GM19035 (cell line): ENCODE results near the gene MPZL1.

Experiments
- ATAC-seq: cut with Tn5 transposase; IDR thresholded peaks from one replicate; pipeline ENCODE4 v1.9.1; 2021; ENCODE audit not compliant: unreplicated experiment

Gene MPZL1

GRCh38 chr1:167721617-167722151 is at the start of gene MPZL1:
MPZL1 (plus strand) TSS chr1:167721982; CDS start chr1:167722152, 170 bp downstream.
- peak; percentile 91 for ATAC-seq

GRCh38 chr1:167672831-167673230 is 49.0 kb upstream of the MPZL1 start:
- no peak for ATAC-seq

- no peak for ATAC-seq
These were observed 48.5 kb upstream of the MPZL1 start for GRCh38 chr1:167673265-167673664.

- ATAC-seq, result no peak
These were observed 47.6 kb upstream of the MPZL1 start for GRCh38 chr1:167674156-167674555.

- ATAC-seq, result no peak
These were observed 46.3 kb upstream of the MPZL1 start for GRCh38 chr1:167675440-167675839.

GRCh38 chr1:167676205-167676915 is 45.4 kb upstream of the MPZL1 start:
- ATAC-seq, result peak; percentile 49

- ATAC-seq, result no peak
These were observed 44.6 kb upstream of the MPZL1 start for GRCh38 chr1:167676916-167677848.

- ATAC-seq, result no peak
These were observed 43.4 kb upstream of the MPZL1 start for GRCh38 chr1:167678422-167678821.

GRCh38 chr1:167678838-167679237 is 42.9 kb upstream of the MPZL1 start:
- ATAC-seq, result no peak

GRCh38 chr1:167679714-167680113 is 42.1 kb upstream of the MPZL1 start:
- ATAC-seq, result no peak

- ATAC-seq, result no peak
These were observed 40.8 kb upstream of the MPZL1 start for GRCh38 chr1:167681024-167681423.

- no peak for ATAC-seq
These were observed 40.2 kb upstream of the MPZL1 start for GRCh38 chr1:167681451-167682098.

- ATAC-seq, result no peak
These were observed 38.6 kb upstream of the MPZL1 start for GRCh38 chr1:167683226-167683625.

- no peak for ATAC-seq
These were observed 37.9 kb upstream of the MPZL1 start for GRCh38 chr1:167683641-167684502.

GRCh38 chr1:167685844-167686243 is 35.9 kb upstream of the MPZL1 start:
- no peak for ATAC-seq

GRCh38 chr1:167687919-167688519 is 33.8 kb upstream of the MPZL1 start:
- peak; percentile 72 for ATAC-seq

- ATAC-seq, result no peak
These were observed 32.2 kb upstream of the MPZL1 start for GRCh38 chr1:167689567-167689920.

GRCh38 chr1:167690053-167690452 is 31.7 kb upstream of the MPZL1 start:
- ATAC-seq, result no peak

GRCh38 chr1:167693425-167694045 is 28.2 kb upstream of the MPZL1 start:
- ATAC-seq, result no peak

- no peak for ATAC-seq
These were observed 27.1 kb upstream of the MPZL1 start for GRCh38 chr1:167694691-167695090.
